Measurements from ENCODE around the gene IQCC.
A peak's percentile ranks its signal among the peaks of the same experiment; 100 is the strongest.

DNA sequence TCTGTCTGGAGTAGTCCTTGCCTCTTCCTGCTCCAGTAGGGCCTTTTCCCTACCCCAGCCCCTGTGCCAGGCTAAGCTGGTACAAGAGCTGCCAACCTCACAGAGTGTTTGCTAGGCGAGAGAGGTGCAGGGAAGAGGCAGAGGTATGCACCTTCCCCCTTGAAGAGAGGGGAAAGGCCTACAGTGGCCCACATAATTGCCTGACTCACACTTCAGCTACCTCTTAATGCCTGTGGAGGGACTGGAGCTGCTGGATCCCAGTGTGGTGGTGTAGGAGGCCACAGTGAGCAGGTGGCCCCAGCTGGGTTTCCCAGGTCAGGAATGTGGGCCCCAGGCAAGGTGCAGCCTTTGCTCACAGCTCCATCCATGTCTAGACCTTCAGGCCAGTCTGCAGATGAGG, 8.4 kb upstream of the IQCC start:
- TF ChIP-seq CTCF (IDR thresholded peaks at IDR 0.05) (no peak), POLR2AphosphoS5 (IDR thresholded peaks at IDR 0.05) (no peak), POLR2A (IDR thresholded peaks at IDR 0.05) (peak in 1 of 4 donors; percentile 9)
